ENCODE results near the gene ENO4.

ENO4 gene

DNA sequence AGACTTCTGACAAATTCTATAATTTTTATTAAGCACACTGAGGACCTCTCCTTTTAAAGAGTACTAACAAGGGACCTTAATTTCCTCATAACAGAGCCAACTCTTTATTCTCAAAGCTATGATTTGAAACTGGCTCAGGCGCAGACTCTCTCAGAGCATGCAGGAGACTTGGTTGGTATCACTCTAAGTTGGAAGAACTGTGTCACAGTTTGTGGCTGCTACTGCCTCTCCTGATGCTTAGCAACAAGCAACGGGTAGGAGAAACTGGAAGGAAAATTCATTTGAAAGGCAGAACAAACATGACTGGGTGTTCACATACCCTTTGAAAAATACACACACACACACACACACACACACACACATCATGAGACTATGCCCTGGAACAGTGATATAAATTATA lies 33.3 kb downstream of the ENO4 start:
- H3K27ac ChIP-seq (ENCODE audit: low read depth, low read length): no peak overlapping the region
- no peaks in the 10 kb centered on the region for H3K4me1 ChIP-seq (ENCODE audit: control insufficient read depth in 1 of 2, insufficient read depth in 2 of 2, low read length in 2 of 2)

DNA sequence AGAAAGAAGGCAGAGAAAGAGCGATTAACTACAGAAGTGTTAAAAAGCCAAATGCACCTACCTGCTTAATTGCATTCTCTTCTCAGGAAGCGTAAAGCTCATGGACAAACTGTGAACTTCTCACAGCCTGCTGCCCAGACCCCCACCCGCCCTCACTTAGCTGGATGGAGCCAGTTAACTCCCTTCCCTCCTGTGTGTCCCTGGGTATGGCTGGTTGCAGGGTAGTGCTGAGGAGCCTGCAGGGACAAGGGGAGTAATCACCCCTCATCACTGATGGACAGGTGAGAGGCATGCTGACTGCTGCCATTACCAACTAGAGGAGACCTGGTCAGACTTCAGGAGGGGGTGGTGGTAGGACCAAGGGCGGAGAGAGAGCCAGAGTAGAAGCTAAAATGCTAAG lies 37.5 kb downstream of the ENO4 start:
- H3K4me1 ChIP-seq (ENCODE audit: control insufficient read depth in 1 of 2, insufficient read depth in 2 of 2, low read length in 2 of 2): peaks cover 7 to 20% of the 10 kb centered on the region in 2 donors
- H3K4me3 ChIP-seq (ENCODE audit: low read depth in 1 of 2, low read length in 2 of 2): no peak overlapping the region
- H3K27me3 ChIP-seq (ENCODE audit: control insufficient read depth in 1 of 2, insufficient read depth in 2 of 2, low read length in 2 of 2): no peaks in the 10 kb centered on the region
- H3K9ac ChIP-seq (ENCODE audit: low read depth in 1 of 2, low read length in 2 of 2): no peak overlapping the region
- H3K27ac ChIP-seq (ENCODE audit: low read depth, low read length): no peak overlapping the region
- no peaks in the 10 kb centered on the region for H3K9me3 ChIP-seq (ENCODE audit: control insufficient read depth in 1 of 2, low read length in 2 of 2)
- H3K36me3 ChIP-seq (ENCODE audit: control insufficient read depth in 1 of 2, insufficient read depth in 2 of 2, low read length in 2 of 2): no peaks in the 10 kb centered on the region

More for the DNA sequence above, 33.3 kb downstream of the ENO4 start:
- no peak overlapping the region for H3K4me3 ChIP-seq (ENCODE audit: low read depth in 1 of 2, low read length in 2 of 2)
- no peaks in the 10 kb centered on the region for H3K27me3 ChIP-seq (ENCODE audit: control insufficient read depth in 1 of 2, insufficient read depth in 2 of 2, low read length in 2 of 2)
- no peaks in the 10 kb centered on the region for H3K36me3 ChIP-seq (ENCODE audit: control insufficient read depth in 1 of 2, insufficient read depth in 2 of 2, low read length in 2 of 2)
- H3K9ac ChIP-seq (ENCODE audit: low read depth in 1 of 2, low read length in 2 of 2): no peak overlapping the region
- H3K9me3 ChIP-seq (ENCODE audit: control insufficient read depth in 1 of 2, low read length in 2 of 2): no peaks in the 10 kb centered on the region

DNA sequence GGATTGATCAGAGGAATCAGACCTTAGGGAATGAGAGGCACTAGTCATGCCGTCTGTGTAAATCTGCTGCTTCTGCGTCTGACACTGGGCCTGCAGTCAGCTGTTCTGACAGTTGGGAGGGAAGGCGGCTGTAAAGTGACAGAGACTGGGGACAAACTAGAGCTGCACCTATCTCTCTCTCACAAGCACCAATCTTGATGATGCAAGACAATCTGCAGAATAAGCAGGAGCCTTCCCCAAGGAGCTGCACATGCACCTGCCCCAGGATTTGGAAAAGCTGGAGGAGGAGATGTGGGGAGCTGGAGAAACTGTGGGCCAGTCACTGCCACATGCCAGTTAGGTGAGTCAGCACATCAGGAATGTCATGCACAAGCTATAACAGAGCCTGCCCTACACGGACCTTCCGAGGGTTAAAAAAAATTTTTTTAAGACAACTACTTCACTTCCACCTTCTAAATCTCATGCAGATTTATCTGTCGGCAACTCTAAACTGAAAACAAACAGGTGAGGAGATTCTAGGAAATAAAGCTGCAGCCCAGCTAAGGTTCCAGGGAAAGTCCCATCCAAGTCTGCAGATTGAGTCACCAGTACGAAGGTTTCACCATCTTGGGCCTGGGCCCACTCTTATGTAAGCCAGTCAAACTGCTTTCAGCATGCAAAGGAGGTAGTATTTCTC lies 39.2 kb downstream of the ENO4 start:
- H3K4me1 ChIP-seq (ENCODE audit: control insufficient read depth in 1 of 2, insufficient read depth in 2 of 2, low read length in 2 of 2): peaks cover 7 to 20% of the 10 kb centered on the region in 2 donors
- no peaks in the 10 kb centered on the region for H3K36me3 ChIP-seq (ENCODE audit: control insufficient read depth in 1 of 2, insufficient read depth in 2 of 2, low read length in 2 of 2)
- no peaks in the 10 kb centered on the region for H3K27me3 ChIP-seq (ENCODE audit: control insufficient read depth in 1 of 2, insufficient read depth in 2 of 2, low read length in 2 of 2)
- no peak overlapping the region for H3K27ac ChIP-seq (ENCODE audit: low read depth, low read length)
- H3K4me3 ChIP-seq (ENCODE audit: low read depth in 1 of 2, low read length in 2 of 2): no peak overlapping the region
- H3K9ac ChIP-seq (ENCODE audit: low read depth in 1 of 2, low read length in 2 of 2): no peak overlapping the region
- H3K9me3 ChIP-seq (ENCODE audit: control insufficient read depth in 1 of 2, low read length in 2 of 2): no peaks in the 10 kb centered on the region

DNA sequence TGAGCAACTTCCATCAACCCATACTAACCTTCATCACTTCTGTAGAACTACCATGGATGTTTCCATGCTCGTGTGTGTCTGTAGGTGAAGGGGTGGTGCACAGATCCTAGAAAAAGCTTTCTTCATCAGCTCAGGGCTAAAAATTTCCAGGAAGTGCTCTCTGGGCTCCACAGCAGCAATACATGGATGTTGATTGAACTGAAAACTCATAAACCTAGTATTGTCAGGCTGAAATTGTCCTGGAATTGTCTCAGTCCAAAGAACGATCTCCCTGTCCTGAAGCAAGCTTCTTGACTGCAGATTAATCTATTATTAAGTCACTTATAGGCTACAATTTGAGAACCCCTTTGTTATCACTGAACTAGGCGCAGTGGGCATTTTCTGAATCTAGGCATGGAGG lies 39.8 kb downstream of the ENO4 start:
- no peak overlapping the region for H3K9ac ChIP-seq (ENCODE audit: low read depth in 1 of 2, low read length in 2 of 2)
- H3K27ac ChIP-seq (ENCODE audit: low read depth, low read length): no peak overlapping the region
- no peaks in the 10 kb centered on the region for H3K9me3 ChIP-seq (ENCODE audit: control insufficient read depth in 1 of 2, low read length in 2 of 2)
- H3K4me3 ChIP-seq (ENCODE audit: low read depth in 1 of 2, low read length in 2 of 2): no peak overlapping the region
- H3K36me3 ChIP-seq (ENCODE audit: control insufficient read depth in 1 of 2, insufficient read depth in 2 of 2, low read length in 2 of 2): no peaks in the 10 kb centered on the region
- H3K27me3 ChIP-seq (ENCODE audit: control insufficient read depth in 1 of 2, insufficient read depth in 2 of 2, low read length in 2 of 2): no peaks in the 10 kb centered on the region
- peaks cover 7 to 20% of the 10 kb centered on the region in 2 donors for H3K4me1 ChIP-seq (ENCODE audit: control insufficient read depth in 1 of 2, insufficient read depth in 2 of 2, low read length in 2 of 2)

DNA sequence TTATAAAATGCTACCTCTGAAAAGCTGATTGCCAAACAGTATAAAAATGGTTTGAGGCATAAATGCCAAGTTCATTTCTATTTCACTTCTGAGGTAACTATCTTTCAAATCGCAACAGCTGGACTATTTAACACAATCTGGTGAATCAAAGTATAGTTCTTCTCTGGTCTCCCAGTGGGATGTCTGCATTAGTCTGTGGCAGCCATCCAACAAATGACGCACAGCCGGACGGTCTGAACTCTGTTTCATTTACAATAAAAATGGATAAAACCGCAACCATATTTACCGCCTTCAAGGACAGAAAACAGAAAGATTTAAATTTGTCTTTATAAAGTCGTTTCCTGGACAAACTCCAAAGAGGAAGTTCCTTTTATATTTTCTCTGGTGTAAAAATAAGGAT lies 41.9 kb downstream of the ENO4 start:
- Histone ChIP-seq H3K27me3 (ENCODE audit: control insufficient read depth in 1 of 2, insufficient read depth in 2 of 2, low read length in 2 of 2) (no peaks in the 10 kb centered on the region), H3K4me1 (ENCODE audit: control insufficient read depth in 1 of 2, insufficient read depth in 2 of 2, low read length in 2 of 2) (peaks cover 7 to 20% of the 10 kb centered on the region in 2 donors), H3K36me3 (ENCODE audit: control insufficient read depth in 1 of 2, insufficient read depth in 2 of 2, low read length in 2 of 2) (no peaks in the 10 kb centered on the region), H3K27ac (ENCODE audit: low read depth, low read length) (no peak overlapping the region), H3K9ac (ENCODE audit: low read depth in 1 of 2, low read length in 2 of 2) (no peak overlapping the region), H3K9me3 (ENCODE audit: control insufficient read depth in 1 of 2, low read length in 2 of 2) (no peaks in the 10 kb centered on the region), H3K4me3 (ENCODE audit: low read depth in 1 of 2, low read length in 2 of 2) (no peak overlapping the region)

DNA sequence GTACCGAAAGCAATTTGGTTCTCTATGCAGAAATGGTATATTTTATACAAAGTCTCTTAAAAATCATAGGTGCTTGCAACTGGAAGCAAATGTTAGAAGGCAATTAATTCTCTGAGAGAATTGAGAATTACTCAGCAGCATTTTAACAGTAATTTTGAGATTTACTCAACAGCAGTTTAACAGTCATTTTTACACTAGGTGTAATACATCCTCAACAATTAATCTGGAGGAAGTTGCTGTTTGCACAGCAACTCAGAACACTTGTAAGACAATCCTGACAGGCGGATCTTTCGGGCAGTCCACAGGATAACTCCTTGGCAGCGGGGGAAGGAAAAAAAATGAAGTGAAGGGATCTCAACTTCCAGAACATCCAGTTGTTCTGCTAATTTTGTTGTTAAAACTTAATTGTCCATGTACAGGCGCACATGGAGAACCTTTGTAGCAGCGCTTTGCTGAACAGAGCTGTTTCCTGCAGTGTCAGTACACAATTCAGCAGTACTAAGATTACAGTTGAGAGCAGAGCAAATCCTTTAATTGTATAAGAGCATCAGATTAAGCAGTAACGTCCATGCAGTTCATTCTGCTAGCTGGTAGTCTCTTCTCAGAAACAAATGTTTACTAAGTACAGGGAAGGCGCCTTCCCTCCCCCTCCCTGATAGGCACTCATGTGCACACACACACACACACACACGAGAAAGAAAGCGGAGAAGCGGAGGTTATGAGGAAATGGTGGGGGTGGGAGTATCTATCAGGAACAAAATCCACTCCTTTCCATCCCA lies 43.8 kb downstream of the ENO4 start:
- Histone ChIP-seq H3K4me1 (ENCODE audit: control insufficient read depth in 1 of 2, insufficient read depth in 2 of 2, low read length in 2 of 2) (peaks cover 7 to 16% of the 10 kb centered on the region in 2 donors), H3K4me3 (ENCODE audit: low read depth in 1 of 2, low read length in 2 of 2) (no peak overlapping the region), H3K27ac (ENCODE audit: low read depth, low read length) (no peak overlapping the region), H3K36me3 (ENCODE audit: control insufficient read depth in 1 of 2, insufficient read depth in 2 of 2, low read length in 2 of 2) (no peaks in the 10 kb centered on the region), H3K27me3 (ENCODE audit: control insufficient read depth in 1 of 2, insufficient read depth in 2 of 2, low read length in 2 of 2) (no peaks in the 10 kb centered on the region), H3K9ac (ENCODE audit: low read depth in 1 of 2, low read length in 2 of 2) (no peak overlapping the region), H3K9me3 (ENCODE audit: control insufficient read depth in 1 of 2, low read length in 2 of 2) (no peaks in the 10 kb centered on the region)

DNA sequence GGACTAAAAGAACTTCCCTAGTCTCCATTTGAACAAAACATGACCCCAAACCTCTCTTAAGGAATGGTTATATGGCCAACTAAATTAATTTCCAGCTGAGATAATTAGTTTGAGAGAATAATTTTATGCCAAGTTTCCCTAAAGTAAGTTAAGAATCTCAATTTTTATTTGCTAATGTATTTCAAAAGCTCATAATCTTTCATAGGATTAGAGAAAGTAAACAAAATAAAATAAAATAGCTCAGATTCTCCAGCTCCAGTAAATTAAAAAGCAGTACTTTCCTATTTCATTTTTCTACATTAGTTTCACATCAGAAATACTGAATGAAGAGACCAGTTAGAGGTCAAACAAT lies 44.4 kb downstream of the ENO4 start:
- no peak overlapping the region for H3K27ac ChIP-seq (ENCODE audit: low read depth, low read length)

DNA sequence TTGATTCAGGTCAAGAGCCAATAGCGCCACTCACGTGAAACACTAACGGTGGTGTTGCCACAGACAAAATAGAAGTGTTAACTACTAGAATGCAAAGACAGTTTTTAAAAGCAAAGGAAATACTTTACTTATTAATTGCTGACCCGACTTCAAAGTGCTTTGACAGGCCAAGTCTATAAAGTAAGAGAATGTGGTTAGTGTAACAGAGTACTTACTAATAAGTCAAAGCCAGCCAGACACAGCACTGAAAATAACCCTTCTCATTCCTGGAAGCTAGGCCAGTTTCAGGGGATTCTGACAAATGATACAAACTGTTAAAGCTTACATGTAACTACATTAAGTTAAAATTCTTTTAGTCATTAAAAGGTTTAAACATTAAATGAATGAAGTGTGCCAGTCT lies 50.3 kb downstream of the ENO4 start:
- H3K4me3 ChIP-seq (ENCODE audit: low read depth in 1 of 2, low read length in 2 of 2): no peak overlapping the region
- no peak overlapping the region for H3K27ac ChIP-seq (ENCODE audit: low read depth, low read length)
- no peak overlapping the region for H3K9ac ChIP-seq (ENCODE audit: low read depth in 1 of 2, low read length in 2 of 2)
- no peaks in the 10 kb centered on the region for H3K4me1 ChIP-seq (ENCODE audit: control insufficient read depth in 1 of 2, insufficient read depth in 2 of 2, low read length in 2 of 2)
- H3K27me3 ChIP-seq (ENCODE audit: control insufficient read depth in 1 of 2, insufficient read depth in 2 of 2, low read length in 2 of 2): no peaks in the 10 kb centered on the region
- no peaks in the 10 kb centered on the region for H3K9me3 ChIP-seq (ENCODE audit: control insufficient read depth in 1 of 2, low read length in 2 of 2)
- no peaks in the 10 kb centered on the region for H3K36me3 ChIP-seq (ENCODE audit: control insufficient read depth in 1 of 2, insufficient read depth in 2 of 2, low read length in 2 of 2)

More for the DNA sequence above, 44.4 kb downstream of the ENO4 start:
- H3K4me3 ChIP-seq (ENCODE audit: low read depth in 1 of 2, low read length in 2 of 2): no peak overlapping the region
- no peaks in the 10 kb centered on the region for H3K9me3 ChIP-seq (ENCODE audit: control insufficient read depth in 1 of 2, low read length in 2 of 2)
- H3K4me1 ChIP-seq (ENCODE audit: control insufficient read depth in 1 of 2, insufficient read depth in 2 of 2, low read length in 2 of 2): peaks cover 4 to 11% of the 10 kb centered on the region in 2 donors
- no peaks in the 10 kb centered on the region for H3K36me3 ChIP-seq (ENCODE audit: control insufficient read depth in 1 of 2, insufficient read depth in 2 of 2, low read length in 2 of 2)
- H3K9ac ChIP-seq (ENCODE audit: low read depth in 1 of 2, low read length in 2 of 2): no peak overlapping the region
- H3K27me3 ChIP-seq (ENCODE audit: control insufficient read depth in 1 of 2, insufficient read depth in 2 of 2, low read length in 2 of 2): no peaks in the 10 kb centered on the region

DNA sequence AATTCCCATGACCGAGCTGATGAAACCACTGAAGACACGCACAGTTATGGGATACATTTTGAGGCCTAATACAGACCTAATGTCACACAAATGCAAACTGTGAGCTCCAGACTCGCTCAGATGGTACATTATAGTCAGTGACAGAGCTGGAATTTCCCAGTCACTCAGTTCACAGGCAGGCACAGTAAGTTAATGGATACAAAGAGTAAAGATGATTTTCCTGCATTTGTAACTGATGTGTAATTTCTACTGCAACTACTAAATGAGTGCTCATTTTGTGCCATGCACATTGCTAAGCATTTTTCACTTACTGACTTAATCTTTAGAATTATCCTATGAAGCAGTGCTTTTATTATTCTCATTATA lies 56.5 kb downstream of the ENO4 start:
- Histone ChIP-seq H3K9ac (ENCODE audit: low read depth in 1 of 2, low read length in 2 of 2) (no peak overlapping the region), H3K4me1 (ENCODE audit: control insufficient read depth in 1 of 2, insufficient read depth in 2 of 2, low read length in 2 of 2) (no peaks in the 10 kb centered on the region), H3K27ac (ENCODE audit: low read depth, low read length) (no peak overlapping the region), H3K27me3 (ENCODE audit: control insufficient read depth in 1 of 2, insufficient read depth in 2 of 2, low read length in 2 of 2) (no peaks in the 10 kb centered on the region), H3K4me3 (ENCODE audit: low read depth in 1 of 2, low read length in 2 of 2) (no peak overlapping the region), H3K36me3 (ENCODE audit: control insufficient read depth in 1 of 2, insufficient read depth in 2 of 2, low read length in 2 of 2) (peaks cover 0 to 6% of the 10 kb centered on the region in 2 donors), H3K9me3 (ENCODE audit: control insufficient read depth in 1 of 2, low read length in 2 of 2) (no peaks in the 10 kb centered on the region)

DNA sequence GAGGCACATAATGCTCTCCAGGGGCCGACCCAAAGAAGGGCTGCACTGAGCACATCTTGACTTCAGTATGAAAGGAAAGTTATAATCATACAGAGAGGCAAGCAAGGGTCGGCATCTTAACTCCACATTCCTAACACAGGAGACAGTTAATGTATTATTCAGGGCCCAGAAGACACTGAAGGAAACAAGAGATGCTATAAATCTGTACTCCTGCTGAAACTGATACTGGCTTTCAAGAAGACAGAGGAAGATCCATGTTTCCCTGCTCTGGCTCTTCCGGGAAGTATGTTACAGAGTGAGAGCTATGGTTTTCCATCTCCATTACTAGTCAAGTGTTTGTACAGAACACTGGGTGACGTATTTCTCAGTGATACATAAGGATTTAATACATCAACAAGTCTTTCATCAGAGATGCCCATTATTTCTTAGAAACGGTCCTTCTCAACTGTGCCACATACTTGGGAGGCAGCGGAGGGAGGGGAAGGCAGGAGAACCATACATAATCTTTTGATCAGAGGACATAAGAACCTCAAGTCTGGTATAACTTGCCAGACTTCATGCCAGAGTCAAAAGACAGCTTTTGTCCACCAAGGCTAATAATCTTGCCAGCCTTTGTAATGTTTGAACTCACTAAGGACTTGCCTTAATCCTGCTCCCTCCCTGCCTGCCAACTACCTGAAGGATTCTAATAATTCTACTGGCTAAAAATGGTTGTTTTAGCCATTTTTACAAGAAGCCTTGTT lies 58.1 kb downstream of the ENO4 start:
- Histone ChIP-seq H3K36me3 (ENCODE audit: control insufficient read depth in 1 of 2, insufficient read depth in 2 of 2, low read length in 2 of 2) (peaks cover 0 to 6% of the 10 kb centered on the region in 2 donors), H3K9ac (ENCODE audit: low read depth in 1 of 2, low read length in 2 of 2) (no peak overlapping the region), H3K27me3 (ENCODE audit: control insufficient read depth in 1 of 2, insufficient read depth in 2 of 2, low read length in 2 of 2) (no peaks in the 10 kb centered on the region), H3K4me3 (ENCODE audit: low read depth in 1 of 2, low read length in 2 of 2) (no peak overlapping the region), H3K9me3 (ENCODE audit: control insufficient read depth in 1 of 2, low read length in 2 of 2) (no peaks in the 10 kb centered on the region), H3K27ac (ENCODE audit: low read depth, low read length) (no peak overlapping the region), H3K4me1 (ENCODE audit: control insufficient read depth in 1 of 2, insufficient read depth in 2 of 2, low read length in 2 of 2) (no peaks in the 10 kb centered on the region)
